SK-N-SH (cell line): ENCODE measurements around the gene HAND1. TPM values are rescaled to one million over a fixed set of nuclear protein-coding genes. Genes with fewer than 3 reads are reported as not detected.
A peak's percentile ranks its signal among the peaks of the same experiment; 100 is the strongest.

Experiments
- CTCF ChIA-PET: fragments of 300-600, 350-600 bp; formaldehyde crosslinking; extraction: SDS; loops from one replicate; lab custom pipeline; 2021; lab: Yijun Ruan, JAX
- POLR2A ChIA-PET: fragments of 350-600 bp; sonication (Branson Sonifier 250); formaldehyde crosslinking; extraction: SDS; loops from one replicate; lab custom pipeline; 2020; ENCODE audit warnings: antibody characterized with exemption, inconsistent platforms; lab: Yijun Ruan, JAX
- DNase-seq: peaks from one replicate; pipeline ENCODE4 v3.0.0; 2012
- H2AFZ ChIP-seq: fragments of 200-600 bp; sonication (generic); 2 replicates; pipeline ENCODE4 v1.8.1; 2016; ENCODE audit warnings: antibody characterized with exemption, mild to moderate bottlenecking, low read depth
- H3F3A ChIP-seq: fragments of 200-600 bp; sonication (generic); replicated peaks from 2 replicates; pipeline ENCODE3; 2016; ENCODE audit warnings: antibody characterized with exemption, mild to moderate bottlenecking; ENCODE audit not compliant: insufficient read depth
- H3K27ac ChIP-seq, 2 experiments: fragments of 200-500 bp in 1 of 2; fragments of 200-600 bp in 1 of 2; sonication (Bioruptor generic) in 1 of 2; sonication (generic), shearing (Covaris generic) in 1 of 2; 2 replicates each; pipeline versions ENCODE4 v1.5.1 to v1.6.1; 2014 to 2016; ENCODE audit warnings: low read depth in 2 of 2, inconsistent platforms in 1 of 2, low read length in 1 of 2, mild to moderate bottlenecking in 1 of 2, mixed read lengths in 1 of 2
- H3K27me3 ChIP-seq: fragments of 200-600 bp; sonication (generic), shearing (Covaris generic); 2 replicates; pipeline ENCODE4 v1.6.1; 2016; ENCODE audit warnings: mixed run types; ENCODE audit not compliant: insufficient read depth
- H3K36me3 ChIP-seq, 2 experiments: fragments of 200-500 bp in 1 of 2; fragments of 200-600 bp in 1 of 2; sonication (Bioruptor generic) in 1 of 2; sonication (generic) in 1 of 2; replicated peaks in 1 of 2; 2 replicates each; pipeline versions ENCODE3 to v1.5.1; 2014 to 2016; ENCODE audit warnings: low read length in 1 of 2, mild to moderate bottlenecking in 1 of 2; ENCODE audit not compliant: insufficient read depth in 2 of 2, control insufficient read depth in 1 of 2
- H3K4me1 ChIP-seq, 2 experiments: fragments of 200-500 bp in 1 of 2; fragments of 200-600 bp in 1 of 2; sonication (Bioruptor generic) in 1 of 2; sonication (generic), shearing (Covaris generic) in 1 of 2; 2 replicates each; pipeline versions ENCODE4 v1.5.1 to v1.6.1; 2014 to 2016; ENCODE audit warnings: low read depth in 1 of 2, low read length in 1 of 2, mixed run types in 1 of 2; ENCODE audit not compliant: insufficient read depth in 2 of 2, control insufficient read depth in 1 of 2
- H3K4me2 ChIP-seq: fragments of 200-600 bp; sonication (generic), shearing (Covaris generic); 2 replicates; pipeline ENCODE4 v1.6.1; 2017; ENCODE audit warnings: mixed run types
- H3K4me3 ChIP-seq, 2 experiments: fragments of 200-500 bp in 1 of 2; fragments of 200-600 bp in 1 of 2; sonication (Bioruptor generic) in 1 of 2; sonication (generic), shearing (Covaris generic) in 1 of 2; 2 replicates each; pipeline versions ENCODE4 v1.5.1 to v1.8.1; 2014 to 2016; ENCODE audit warnings: low read depth in 2 of 2, inconsistent platforms in 1 of 2, low read length in 1 of 2, mild to moderate bottlenecking in 1 of 2, mixed read lengths in 1 of 2, moderate library complexity in 1 of 2
- H3K79me2 ChIP-seq: fragments of 200-600 bp; sonication (generic); 2 replicates; pipeline ENCODE4 v1.8.1; 2017; ENCODE audit warnings: mild to moderate bottlenecking; ENCODE audit not compliant: insufficient read depth
- H3K9ac ChIP-seq: fragments of 200-600 bp; sonication (generic); 2 replicates; pipeline ENCODE4 v1.6.1; 2017; ENCODE audit warnings: mixed run types
- H3K9me2 ChIP-seq: fragments of 200-600 bp; sonication (generic); 2 replicates; pipeline ENCODE4 v1.6.1; 2017; ENCODE audit warnings: mixed run types
- H3K9me3 ChIP-seq: fragments of 200-600 bp; sonication (generic); 2 replicates; pipeline ENCODE4 v1.6.1; 2017; ENCODE audit warnings: mixed run types, mild to moderate bottlenecking, moderate library complexity
- H4K20me1 ChIP-seq: fragments of 200-600 bp; sonication (generic); 2 replicates; pipeline ENCODE4 v1.6.1; 2017; ENCODE audit warnings: mild to moderate bottlenecking, mixed run types; ENCODE audit not compliant: insufficient read depth
- ELF1 ChIP-seq: IDR thresholded peaks from 2 replicates; pipeline ENCODE4 v1.4.0; 2012
- EZH2phosphoT487 ChIP-seq: fragments of 200-600 bp; sonication (generic); IDR thresholded peaks from 2 replicates; pipeline ENCODE4 v1.6.1; 2017; ENCODE audit warnings: low read depth, mixed run types, mild to moderate bottlenecking, antibody characterized with exemption, moderate library complexity, borderline replicate concordance
- FOXJ3 ChIP-seq: sonication (generic); formaldehyde crosslinking; IDR thresholded peaks from 2 replicates; pipeline ENCODE4 v1.5.1; 2020; ENCODE audit warnings: mild to moderate bottlenecking, missing genetic modification reagents
- FOXM1 ChIP-seq: IDR thresholded peaks from 2 replicates; pipeline ENCODE4 v1.4.0; 2012; ENCODE audit warnings: low read depth, mild to moderate bottlenecking
- GABPA ChIP-seq: IDR thresholded peaks from 2 replicates; pipeline ENCODE4 v1.4.0; 2012; ENCODE audit warnings: low read depth, mild to moderate bottlenecking
- JUND ChIP-seq: IDR thresholded peaks from 2 replicates; pipeline ENCODE4 v1.4.0; 2012
- MXI1 ChIP-seq: IDR thresholded peaks from 2 replicates; pipeline ENCODE4 v1.6.1; 2012; ENCODE audit warnings: mild to moderate bottlenecking, low read depth, low read length, improper control_type of control experiment
- NFIC ChIP-seq: IDR thresholded peaks from 2 replicates; pipeline ENCODE4 v1.4.0; 2012; ENCODE audit warnings: borderline replicate concordance
- RAD21 ChIP-seq: IDR thresholded peaks from 2 replicates; pipeline ENCODE4 v1.6.1; 2012; ENCODE audit warnings: mild to moderate bottlenecking, low read length
- RCOR1 ChIP-seq: fragments of 150-350 bp; IDR thresholded peaks from 2 replicates; pipeline ENCODE4 v1.6.1; 2017; ENCODE audit warnings: antibody characterized with exemption, low read length
- RFX5 ChIP-seq: IDR thresholded peaks from 2 replicates; pipeline ENCODE4 v1.6.1; 2012; ENCODE audit warnings: mild to moderate bottlenecking, improper control_type of control experiment, low read length
- SIN3A ChIP-seq: IDR thresholded peaks from 2 replicates; pipeline ENCODE4 v1.6.1; 2012; ENCODE audit warnings: low read depth, mild to moderate bottlenecking, low read length, moderate library complexity, borderline replicate concordance
- SMC3 ChIP-seq: IDR thresholded peaks from 2 replicates; pipeline ENCODE4 v1.6.1; 2012; ENCODE audit warnings: low read depth, low read length, improper control_type of control experiment
- TAF1 ChIP-seq: IDR thresholded peaks from 2 replicates; pipeline ENCODE4 v1.6.1; 2012; ENCODE audit warnings: low read depth, mild to moderate bottlenecking, low read length, moderate library complexity, borderline replicate concordance
- TCF12 ChIP-seq: IDR thresholded peaks from 2 replicates; pipeline ENCODE4 v1.4.0; 2012
- TEAD4 ChIP-seq: IDR thresholded peaks from 2 replicates; pipeline ENCODE4 v1.4.0; 2012; ENCODE audit warnings: mild to moderate bottlenecking, borderline replicate concordance; ENCODE audit not compliant: insufficient read depth
- YY1 ChIP-seq: IDR thresholded peaks from 2 replicates; pipeline ENCODE4 v1.4.0; 2012; ENCODE audit warnings: low read depth, mild to moderate bottlenecking
- WGBS: methylation state at CpG from one replicate; pipeline ENCODE4 v1.1.6; 2017; ENCODE audit warnings: low lambda C conversion rate; 5-methylcytosine and 5-hydroxymethylcytosine counted together
- polyA plus RNA-seq, 3 experiments: library from polyadenylated mRNA; depleted of rRNA; stranded (reverse); fragments of >200 nt; gene quantifications; 2 replicates each; pipeline ENCODE4 v1.2.3, GENCODE V29; 2012
- TF ChIP-seq, protein P1 (sequence below): fragments of 200-600 bp; sonication (generic); IDR thresholded peaks from 2 replicates; pipeline ENCODE4 v1.6.1; 2017; ENCODE audit warnings: antibody characterized with exemption, mild to moderate bottlenecking, moderate library complexity
- TF ChIP-seq, protein P2 (sequence below): IDR thresholded peaks from 2 replicates; pipeline ENCODE4; 2012
- TF ChIP-seq, protein P3 (sequence below): IDR thresholded peaks from 2 replicates; pipeline ENCODE4 v1.4.0; 2012; ENCODE audit warnings: low read depth, borderline replicate concordance

The HAND1 gene
- polyA plus RNA-seq, 1 of the 3 experiments (the other 2 are of a cell fraction) = 1.1 TPM

DNA sequence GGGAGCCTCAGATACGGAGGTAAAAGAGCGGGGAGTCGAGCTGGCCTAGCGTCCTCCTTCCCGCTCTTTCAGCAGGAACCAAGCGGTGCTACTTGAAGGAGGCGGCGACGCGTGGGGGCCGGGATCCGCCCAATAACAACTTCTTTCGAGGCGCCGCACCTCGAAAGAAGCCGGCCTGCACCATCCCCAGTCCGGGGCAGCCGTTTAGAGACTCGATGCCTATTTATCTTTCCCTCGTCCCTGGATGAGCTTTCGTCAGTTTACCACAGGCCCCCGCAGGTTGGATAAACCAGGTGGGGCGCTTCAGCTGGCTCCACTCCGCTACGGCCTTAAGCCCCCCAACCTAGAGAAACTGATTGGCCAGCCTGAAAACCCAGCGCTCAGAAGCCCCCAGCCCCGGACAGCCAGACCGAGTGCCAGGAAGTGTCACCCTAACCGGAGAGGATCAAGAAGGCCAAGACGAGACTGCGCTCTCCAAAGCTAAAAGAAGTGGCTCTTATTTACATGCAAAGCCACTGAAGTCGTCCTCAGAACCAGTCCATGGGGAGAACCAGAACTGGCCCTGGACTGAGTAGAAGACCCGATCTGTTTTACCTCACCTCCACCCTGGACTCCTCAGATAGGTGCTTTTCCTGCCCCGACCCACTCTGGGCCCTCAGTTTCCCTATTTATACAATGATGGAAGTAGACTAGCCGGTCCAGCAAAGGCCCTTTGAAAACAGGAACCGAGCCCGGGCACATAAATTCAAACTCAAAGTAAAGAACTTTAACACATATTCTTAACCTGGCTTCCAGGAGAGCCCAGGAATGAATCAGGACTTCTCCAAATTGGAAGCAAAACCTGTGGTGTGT lies 1.4 kb downstream of the HAND1 start:
- ChIA-PET CTCF (interaction anchor here (0.6 to 14.6 kb wide), 8 partner anchors 8 to 155 kb away, joined by 3 to 295 read pairs (median 4); no protein-coding TSS in a partner anchor), POLR2A (interaction anchor here (0.5 to 4.1 kb wide), 14 partner anchors 8 to 202 kb away, joined by 3 to 59 read pairs (median 8); no protein-coding TSS in a partner anchor)
- H4K20me1 ChIP-seq = no peaks in the 10 kb centered on the region
- peaks cover 79% of the 10 kb centered on the region for H3K27me3 ChIP-seq
- no peaks in the 10 kb centered on the region for H3K9me3 ChIP-seq
- no peaks in the 10 kb centered on the region for H3K79me2 ChIP-seq
- H3K27ac ChIP-seq = peak overlapping the region in 1 of 2 experiments; percentile 96; a peak in 2 of 4 replicates
- H3K36me3 ChIP-seq = peaks cover 0 to 4% of the 10 kb centered on the region in 2 experiments
- TF ChIP-seq SMC3 (no peak), RFX5 (no peak), GABPA (no peak), YY1 (no peak), NFIC (no peak), MXI1 (no peak; the same call in 1 of the 2 replicates), EZH2phosphoT487 (no peak), TCF12 (no peak), RCOR1 (no peak), RAD21 (no peak), ELF1 (no peak), FOXJ3 (no peak), FOXM1 (no peak), TAF1 (no peak), SIN3A (no peak), JUND (no peak), TEAD4 (no peak)
- TF ChIP-seq, protein P1, sequence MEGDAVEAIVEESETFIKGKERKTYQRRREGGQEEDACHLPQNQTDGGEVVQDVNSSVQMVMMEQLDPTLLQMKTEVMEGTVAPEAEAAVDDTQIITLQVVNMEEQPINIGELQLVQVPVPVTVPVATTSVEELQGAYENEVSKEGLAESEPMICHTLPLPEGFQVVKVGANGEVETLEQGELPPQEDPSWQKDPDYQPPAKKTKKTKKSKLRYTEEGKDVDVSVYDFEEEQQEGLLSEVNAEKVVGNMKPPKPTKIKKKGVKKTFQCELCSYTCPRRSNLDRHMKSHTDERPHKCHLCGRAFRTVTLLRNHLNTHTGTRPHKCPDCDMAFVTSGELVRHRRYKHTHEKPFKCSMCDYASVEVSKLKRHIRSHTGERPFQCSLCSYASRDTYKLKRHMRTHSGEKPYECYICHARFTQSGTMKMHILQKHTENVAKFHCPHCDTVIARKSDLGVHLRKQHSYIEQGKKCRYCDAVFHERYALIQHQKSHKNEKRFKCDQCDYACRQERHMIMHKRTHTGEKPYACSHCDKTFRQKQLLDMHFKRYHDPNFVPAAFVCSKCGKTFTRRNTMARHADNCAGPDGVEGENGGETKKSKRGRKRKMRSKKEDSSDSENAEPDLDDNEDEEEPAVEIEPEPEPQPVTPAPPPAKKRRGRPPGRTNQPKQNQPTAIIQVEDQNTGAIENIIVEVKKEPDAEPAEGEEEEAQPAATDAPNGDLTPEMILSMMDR = no peak
- TF ChIP-seq, protein P2, sequence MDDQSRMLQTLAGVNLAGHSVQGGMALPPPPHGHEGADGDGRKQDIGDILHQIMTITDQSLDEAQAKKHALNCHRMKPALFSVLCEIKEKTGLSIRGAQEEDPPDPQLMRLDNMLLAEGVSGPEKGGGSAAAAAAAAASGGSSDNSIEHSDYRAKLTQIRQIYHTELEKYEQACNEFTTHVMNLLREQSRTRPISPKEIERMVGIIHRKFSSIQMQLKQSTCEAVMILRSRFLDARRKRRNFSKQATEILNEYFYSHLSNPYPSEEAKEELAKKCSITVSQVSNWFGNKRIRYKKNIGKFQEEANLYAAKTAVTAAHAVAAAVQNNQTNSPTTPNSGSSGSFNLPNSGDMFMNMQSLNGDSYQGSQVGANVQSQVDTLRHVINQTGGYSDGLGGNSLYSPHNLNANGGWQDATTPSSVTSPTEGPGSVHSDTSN = no peak
- TF ChIP-seq, protein P3, sequence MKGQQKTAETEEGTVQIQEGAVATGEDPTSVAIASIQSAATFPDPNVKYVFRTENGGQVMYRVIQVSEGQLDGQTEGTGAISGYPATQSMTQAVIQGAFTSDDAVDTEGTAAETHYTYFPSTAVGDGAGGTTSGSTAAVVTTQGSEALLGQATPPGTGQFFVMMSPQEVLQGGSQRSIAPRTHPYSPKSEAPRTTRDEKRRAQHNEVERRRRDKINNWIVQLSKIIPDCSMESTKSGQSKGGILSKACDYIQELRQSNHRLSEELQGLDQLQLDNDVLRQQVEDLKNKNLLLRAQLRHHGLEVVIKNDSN = no peak
- H3K9me2 ChIP-seq = no peaks in the 10 kb centered on the region
- H3K4me2 ChIP-seq = peak overlapping the region; percentile 79; the same call in 1 of the 2 replicates
- no peak for DNase-seq
- no peak overlapping the region for H2AFZ ChIP-seq
- H3K9ac ChIP-seq = no peak overlapping the region
- H3K4me3 ChIP-seq = peak overlapping the region in 1 of 2 experiments; percentile 74; a peak in 2 of 4 replicates
- no peaks in the 10 kb centered on the region for H3F3A ChIP-seq
- peaks cover 0 to 43% of the 10 kb centered on the region in 2 experiments; a peak in 2 of 4 replicates for H3K4me1 ChIP-seq
- WGBS = 10% methylated on average over 24 of the region's 38 CpGs
